ENCODE measurements around the gene PRKAA2.

The PRKAA2 gene

GRCh38 chr1:56758135-56758534 is 113.0 kb downstream of the PRKAA2 start:
- Histone ChIP-seq H3K79me2 (ENCODE audit: insufficient read depth, low read length) (no peaks in the 10 kb centered on the region), H3K9ac (ENCODE audit: low read length) (no peak overlapping the region), H4K20me1 (ENCODE audit: insufficient read depth, low read length) (no peaks in the 10 kb centered on the region), H3K4me1 (ENCODE audit: insufficient read depth, low read length, severe bottlenecking) (no peaks in the 10 kb centered on the region), H3K27me3 (ENCODE audit: insufficient read depth, low read length) (no peaks in the 10 kb centered on the region), H2AFZ (ENCODE audit: low read length) (no peak overlapping the region), H3K4me2 (ENCODE audit: low read length) (no peak overlapping the region), H3K27ac (ENCODE audit: low read depth, low read length, poor library complexity, severe bottlenecking) (no peak overlapping the region), H3K9me3 (ENCODE audit: low read length) (no peaks in the 10 kb centered on the region), H3K9me2 (ENCODE audit: low read depth, low read length) (no peaks in the 10 kb centered on the region), H3F3A (ENCODE audit: insufficient read depth, low read length) (no peaks in the 10 kb centered on the region), H3K4me3 (ENCODE audit: low read depth, low read length, poor library complexity, severe bottlenecking) (no peak overlapping the region), H3K36me3 (ENCODE audit: insufficient read depth, low read length) (no peaks in the 10 kb centered on the region)
- TF ChIP-seq EZH2 (IDR thresholded peaks at IDR 0.05; ENCODE audit: borderline replicate concordance, low read length), result no peak

DNA sequence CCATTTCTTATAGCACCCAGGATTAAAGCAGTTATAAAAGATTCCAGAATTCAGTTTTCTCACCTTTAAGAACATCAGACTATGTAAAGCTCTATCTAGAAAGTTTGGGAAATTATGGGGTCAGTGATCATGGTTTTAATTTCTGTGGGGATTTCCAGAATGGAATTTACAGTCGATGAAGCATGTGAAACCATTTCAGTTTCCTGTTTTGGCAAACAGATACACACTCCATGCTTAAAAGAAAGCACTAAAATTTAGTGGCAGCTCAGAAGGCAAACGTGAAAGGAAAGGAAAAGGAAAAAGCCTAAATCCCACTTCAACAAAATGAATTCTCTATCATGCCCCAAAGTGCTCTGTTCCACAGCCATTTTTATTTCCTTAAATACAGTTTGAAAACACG is 113.7 kb downstream of the PRKAA2 start:
- H3K9me3 ChIP-seq (ENCODE audit: low read length), result no peaks in the 10 kb centered on the region
- no peak overlapping the region for H3K27ac ChIP-seq (ENCODE audit: low read depth, low read length, poor library complexity, severe bottlenecking)
- no peak overlapping the region for H3K4me3 ChIP-seq (ENCODE audit: low read depth, low read length, poor library complexity, severe bottlenecking)
- no peaks in the 10 kb centered on the region for H3K79me2 ChIP-seq (ENCODE audit: insufficient read depth, low read length)
- H2AFZ ChIP-seq (ENCODE audit: low read length), result no peak overlapping the region
- H3K4me2 ChIP-seq (ENCODE audit: low read length), result no peak overlapping the region
- H3K9ac ChIP-seq (ENCODE audit: low read length), result no peak overlapping the region
- H3K4me1 ChIP-seq (ENCODE audit: insufficient read depth, low read length, severe bottlenecking), result no peaks in the 10 kb centered on the region
- no peak for TF ChIP-seq CTCF (IDR thresholded peaks at IDR 0.05; ENCODE audit: low read length)
- no peak for TF ChIP-seq EZH2 (IDR thresholded peaks at IDR 0.05; ENCODE audit: borderline replicate concordance, low read length)
- no peaks in the 10 kb centered on the region for H4K20me1 ChIP-seq (ENCODE audit: insufficient read depth, low read length)
- H3F3A ChIP-seq (ENCODE audit: insufficient read depth, low read length), result no peaks in the 10 kb centered on the region
- no peaks in the 10 kb centered on the region for H3K36me3 ChIP-seq (ENCODE audit: insufficient read depth, low read length)
- H3K27me3 ChIP-seq (ENCODE audit: insufficient read depth, low read length), result no peaks in the 10 kb centered on the region
- H3K9me2 ChIP-seq (ENCODE audit: low read depth, low read length), result no peaks in the 10 kb centered on the region
